Panc1 (cell line): Measurements from ENCODE around the gene ITPR3. TPM values are rescaled to one million over a fixed set of nuclear protein-coding genes. Genes with fewer than 3 reads are reported as not detected.

Experiments used
- ATAC-seq: fragments of 200-7000 bp; cut with Tn5 transposase; 2 replicates; pipeline ENCODE4 v1.9.1; 2020; ENCODE audit warnings: mild to moderate bottlenecking, moderate library complexity
- BruUV-seq: library from RNA; stranded (reverse); fragments of 400-500 nt; replicated peaks from 2 replicates; lab custom pipeline; 2021; lab: Mats Ljungman, UMichigan
- CTCF ChIA-PET: fragments of 300-600 bp; sonication (Branson Sonifier 250); formaldehyde crosslinking; loops from one replicate; lab custom pipeline; 2022; ENCODE audit warnings: antibody characterized with exemption; lab: Charles Lee
- POLR2A ChIA-PET: fragments of 300-600 bp; sonication (Branson Sonifier 250); formaldehyde crosslinking; loops from one replicate; lab custom pipeline; 2022; ENCODE audit warnings: antibody characterized with exemption; lab: Charles Lee
- DNase-seq: peaks from one replicate; pipeline ENCODE4 v3.0.0-alpha.2; 2010; ENCODE audit warnings: low read depth, low spot score
- H3K27ac ChIP-seq: 2 replicates; pipeline ENCODE4 v1.5.1; 2011; ENCODE audit warnings: mild to moderate bottlenecking, low read length, inconsistent platforms
- H3K27me3 ChIP-seq: fragments of 200-500 bp; sonication (Bioruptor generic); 2 replicates; pipeline ENCODE4 v1.6.0; 2014; ENCODE audit warnings: low read length, inconsistent platforms; ENCODE audit not compliant: control insufficient read depth, insufficient read depth
- H3K36me3 ChIP-seq: fragments of 200-500 bp; sonication (Bioruptor generic); 2 replicates; pipeline ENCODE4 v1.5.1; 2014; ENCODE audit warnings: inconsistent platforms, mild to moderate bottlenecking, low read length, moderate library complexity; ENCODE audit not compliant: control insufficient read depth, insufficient read depth
- H3K4me1 ChIP-seq: 2 replicates; pipeline ENCODE4 v1.5.1; 2011; ENCODE audit warnings: inconsistent platforms, mild to moderate bottlenecking, low read length, moderate library complexity; ENCODE audit not compliant: control insufficient read depth, insufficient read depth
- H3K4me3 ChIP-seq, 2 experiments: 2 replicates each; pipeline ENCODE4 v1.5.1; 2011 to 2012; ENCODE audit warnings: low read depth in 2 of 2, low read length in 2 of 2, mild to moderate bottlenecking in 2 of 2, inconsistent platforms in 1 of 2, moderate library complexity in 1 of 2
- H3K9me3 ChIP-seq: fragments of 200-500 bp; sonication (Bioruptor generic); 2 replicates; pipeline ENCODE4 v1.5.1; 2014; ENCODE audit warnings: low read depth, mild to moderate bottlenecking, inconsistent platforms, low read length, moderate library complexity; ENCODE audit not compliant: control insufficient read depth, insufficient read depth
- POLR2AphosphoS5 ChIP-seq: IDR thresholded peaks from 2 replicates; pipeline ENCODE4 v1.6.1; 2012; ENCODE audit warnings: mild to moderate bottlenecking, low read depth, low read length, moderate library complexity
- SIN3A ChIP-seq: IDR thresholded peaks from 2 replicates; pipeline ENCODE4 v1.6.1; 2012; ENCODE audit warnings: low read depth, mild to moderate bottlenecking, low read length, moderate library complexity, borderline replicate concordance; ENCODE audit not compliant: insufficient read depth
- TCF7L2 ChIP-seq: IDR thresholded peaks from 2 replicates; pipeline ENCODE4 v1.6.1; 2011; ENCODE audit warnings: mild to moderate bottlenecking, low read depth, low read length, inconsistent platforms
- in situ Hi-C: cut with HindIII; loops from 2 replicates; pipeline ENCODE4 v1.10.0; 2016; ENCODE audit warnings: low sequenced_read_pairs, low pct_unique_long_range_greater_than_20kb
- intact Hi-C: fragments of 100-400 bp; cut with micrococcal nuclease; formaldehyde crosslinking; loops from one replicate; pipeline ENCODE4 v1.10.0; 2022; ENCODE audit not compliant: unreplicated experiment
- total RNA-seq: library from RNA; stranded (reverse); gene quantifications from one replicate; pipeline ENCODE4 v1.2.1, GENCODE V29; 2021; ENCODE audit not compliant: unreplicated experiment
- TF ChIP-seq, protein P1 (sequence below): fragments of 450-650 bp; IDR thresholded peaks from 2 replicates; pipeline ENCODE4 v1.5.1; 2017; ENCODE audit warnings: mild to moderate bottlenecking
- TF ChIP-seq, protein P2 (sequence below), 2 experiments: IDR thresholded peaks; 2 replicates each; pipeline ENCODE4 v1.6.1; 2011 to 2012; ENCODE audit warnings: low read depth in 2 of 2, control low read depth in 1 of 2, low read length in 1 of 2, mild to moderate bottlenecking in 1 of 2, moderate library complexity in 1 of 2; ENCODE audit not compliant: insufficient read depth in 1 of 2

The ITPR3 gene
- total RNA-seq, 1 experiment from 2014 or later, result 65.8 TPM

GRCh38 chr6:33587529-33587928, 33.6 kb upstream of the ITPR3 start:
- BruUV-seq, result no TSS peak
- ChIA-PET CTCF (interaction anchor here (0.5 to 1.2 kb wide), 4 partner anchors 93 to 168 kb away, joined by 3 to 5 read pairs (median 3); partner anchors contain the start of gene UQCC2), POLR2A (no interaction called here)
- Histone ChIP-seq H3K36me3 (no peaks in the 10 kb centered on the region), H3K27ac (no peak overlapping the region), H3K4me1 (peaks cover 31% of the 10 kb centered on the region), H3K27me3 (no peaks in the 10 kb centered on the region), H3K4me3 (no peak overlapping the region), H3K9me3 (no peaks in the 10 kb centered on the region)
- intact Hi-C loops (loop anchor here (5.0 kb wide), 1 partner anchor 35 kb away; the partner anchor contains the start of gene ITPR3), in situ Hi-C loops (no loop called here)
- no peak for TF ChIP-seq POLR2AphosphoS5
- ATAC-seq (no peak), DNase-seq (no peak)

DNA sequence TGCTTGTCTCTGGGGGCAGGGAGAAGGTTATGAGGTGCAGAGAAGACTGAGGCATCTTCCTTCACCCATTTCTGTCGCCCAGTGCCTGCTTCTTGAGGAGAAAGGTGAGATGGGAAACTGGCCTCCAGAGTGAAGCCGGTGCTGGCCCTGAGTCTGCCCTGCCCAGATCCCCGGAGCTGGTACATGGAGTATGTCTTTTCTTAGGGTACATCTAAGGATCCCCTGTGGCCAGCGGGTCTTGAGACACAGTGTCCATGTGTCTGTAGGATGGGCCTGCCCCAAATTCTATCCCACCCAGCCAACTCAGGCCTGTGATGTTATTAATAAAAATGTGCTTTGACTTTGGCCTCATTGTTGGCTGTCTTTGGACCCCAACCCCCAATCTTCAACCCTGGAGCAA, 32.2 kb upstream of the ITPR3 start:
- ATAC-seq, result no peak
- Histone ChIP-seq H3K4me1 (peaks cover 41% of the 10 kb centered on the region), H3K4me3 (no peak overlapping the region), H3K27ac (peak overlapping the region; percentile 61; the same call in 1 of the 2 replicates), H3K36me3 (no peaks in the 10 kb centered on the region), H3K9me3 (no peaks in the 10 kb centered on the region), H3K27me3 (no peaks in the 10 kb centered on the region)
- POLR2A ChIA-PET, result no interaction called here
- in situ Hi-C loops (no loop called here), intact Hi-C loops (loop anchor here (2.0 to 5.0 kb wide), 2 partner anchors 33 to 112 kb away; partner anchors contain the start of gene ITPR3)
- CTCF ChIA-PET, result no interaction called here
- DNase-seq, result no peak
- TF ChIP-seq SIN3A (no peak), TCF7L2 (no peak), POLR2AphosphoS5 (no peak)
- TF ChIP-seq, protein P1, sequence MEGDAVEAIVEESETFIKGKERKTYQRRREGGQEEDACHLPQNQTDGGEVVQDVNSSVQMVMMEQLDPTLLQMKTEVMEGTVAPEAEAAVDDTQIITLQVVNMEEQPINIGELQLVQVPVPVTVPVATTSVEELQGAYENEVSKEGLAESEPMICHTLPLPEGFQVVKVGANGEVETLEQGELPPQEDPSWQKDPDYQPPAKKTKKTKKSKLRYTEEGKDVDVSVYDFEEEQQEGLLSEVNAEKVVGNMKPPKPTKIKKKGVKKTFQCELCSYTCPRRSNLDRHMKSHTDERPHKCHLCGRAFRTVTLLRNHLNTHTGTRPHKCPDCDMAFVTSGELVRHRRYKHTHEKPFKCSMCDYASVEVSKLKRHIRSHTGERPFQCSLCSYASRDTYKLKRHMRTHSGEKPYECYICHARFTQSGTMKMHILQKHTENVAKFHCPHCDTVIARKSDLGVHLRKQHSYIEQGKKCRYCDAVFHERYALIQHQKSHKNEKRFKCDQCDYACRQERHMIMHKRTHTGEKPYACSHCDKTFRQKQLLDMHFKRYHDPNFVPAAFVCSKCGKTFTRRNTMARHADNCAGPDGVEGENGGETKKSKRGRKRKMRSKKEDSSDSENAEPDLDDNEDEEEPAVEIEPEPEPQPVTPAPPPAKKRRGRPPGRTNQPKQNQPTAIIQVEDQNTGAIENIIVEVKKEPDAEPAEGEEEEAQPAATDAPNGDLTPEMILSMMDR, result no peak
- TF ChIP-seq, protein P2, sequence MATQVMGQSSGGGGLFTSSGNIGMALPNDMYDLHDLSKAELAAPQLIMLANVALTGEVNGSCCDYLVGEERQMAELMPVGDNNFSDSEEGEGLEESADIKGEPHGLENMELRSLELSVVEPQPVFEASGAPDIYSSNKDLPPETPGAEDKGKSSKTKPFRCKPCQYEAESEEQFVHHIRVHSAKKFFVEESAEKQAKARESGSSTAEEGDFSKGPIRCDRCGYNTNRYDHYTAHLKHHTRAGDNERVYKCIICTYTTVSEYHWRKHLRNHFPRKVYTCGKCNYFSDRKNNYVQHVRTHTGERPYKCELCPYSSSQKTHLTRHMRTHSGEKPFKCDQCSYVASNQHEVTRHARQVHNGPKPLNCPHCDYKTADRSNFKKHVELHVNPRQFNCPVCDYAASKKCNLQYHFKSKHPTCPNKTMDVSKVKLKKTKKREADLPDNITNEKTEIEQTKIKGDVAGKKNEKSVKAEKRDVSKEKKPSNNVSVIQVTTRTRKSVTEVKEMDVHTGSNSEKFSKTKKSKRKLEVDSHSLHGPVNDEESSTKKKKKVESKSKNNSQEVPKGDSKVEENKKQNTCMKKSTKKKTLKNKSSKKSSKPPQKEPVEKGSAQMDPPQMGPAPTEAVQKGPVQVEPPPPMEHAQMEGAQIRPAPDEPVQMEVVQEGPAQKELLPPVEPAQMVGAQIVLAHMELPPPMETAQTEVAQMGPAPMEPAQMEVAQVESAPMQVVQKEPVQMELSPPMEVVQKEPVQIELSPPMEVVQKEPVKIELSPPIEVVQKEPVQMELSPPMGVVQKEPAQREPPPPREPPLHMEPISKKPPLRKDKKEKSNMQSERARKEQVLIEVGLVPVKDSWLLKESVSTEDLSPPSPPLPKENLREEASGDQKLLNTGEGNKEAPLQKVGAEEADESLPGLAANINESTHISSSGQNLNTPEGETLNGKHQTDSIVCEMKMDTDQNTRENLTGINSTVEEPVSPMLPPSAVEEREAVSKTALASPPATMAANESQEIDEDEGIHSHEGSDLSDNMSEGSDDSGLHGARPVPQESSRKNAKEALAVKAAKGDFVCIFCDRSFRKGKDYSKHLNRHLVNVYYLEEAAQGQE (IDR thresholded peaks at IDR 0.05; ENCODE audit: insufficient read depth in 1 of 2, low read depth in 2 of 2, low read length in 1 of 2), result no peak
- BruUV-seq, result no TSS peak

- POLR2A ChIA-PET, result no interaction called here
- peak overlapping the region; percentile 61 for H3K27ac ChIP-seq
- TF ChIP-seq, protein P1, result no peak
These were observed 31.8 kb upstream of the ITPR3 start for GRCh38 chr6:33589392-33589730.

More at GRCh38 chr6:33589392-33589730, 31.8 kb upstream of the ITPR3 start:
- in situ Hi-C loops, result no loop called here
- CTCF ChIA-PET, result interaction anchor here (0.9 to 1.3 kb wide), 3 partner anchors 10 to 83 kb away, joined by 3 to 13 read pairs (median 6); partner anchors contain the start of gene BAK1
- Histone ChIP-seq H3K9me3 (no peaks in the 10 kb centered on the region), H3K27me3 (no peaks in the 10 kb centered on the region), H3K4me1 (peaks cover 41% of the 10 kb centered on the region), H3K4me3 (no peak overlapping the region), H3K36me3 (no peaks in the 10 kb centered on the region)
- ATAC-seq, result no peak
- DNase-seq, result no peak
- intact Hi-C loops, result loop anchor here (2.0 to 5.0 kb wide), 2 partner anchors 33 to 111 kb away; partner anchors contain the start of gene ITPR3
- BruUV-seq, result no TSS peak
